Nephron (organoid): Measurements from ENCODE around the gene DACT2.
A peak's percentile ranks its signal among the peaks of the same experiment; 100 is the strongest.

ENCODE experiments used
- H3K27ac Mint-ChIP-seq, 3 experiments: 2 replicates each; pipeline ENCODE4 v1.8.0; 2020; ENCODE audit warnings: mixed read lengths in 3 of 3, mild to moderate bottlenecking in 2 of 3, moderate library complexity in 1 of 3
- H3K27me3 Mint-ChIP-seq: 2 replicates; pipeline ENCODE4 v1.8.0; 2021; ENCODE audit warnings: low read depth, mild to moderate bottlenecking, moderate library complexity, mixed read lengths
- H3K36me3 Mint-ChIP-seq: 2 replicates; pipeline ENCODE4 v1.8.0; 2020; ENCODE audit warnings: low read depth, mixed read lengths
- H3K4me1 Mint-ChIP-seq: 2 replicates; pipeline ENCODE4 v1.8.0; 2020; ENCODE audit warnings: mixed read lengths
- H3K4me3 Mint-ChIP-seq, 3 experiments: 2 replicates each; pipeline ENCODE4 v1.8.0; 2020; ENCODE audit warnings: mild to moderate bottlenecking in 3 of 3, mixed read lengths in 3 of 3, moderate library complexity in 2 of 3
- H3K9me3 Mint-ChIP-seq: 2 replicates; pipeline ENCODE4 v1.8.0; 2020; ENCODE audit warnings: mixed read lengths
- TF ChIP-seq, protein P1 (sequence below), 3 experiments: fragments of 200-600 bp; sonication (generic); IDR thresholded peaks; one replicate each; pipeline ENCODE4 v1.5.0; 2021; ENCODE audit warnings: antibody characterized with exemption in 3 of 3; ENCODE audit not compliant: unreplicated experiment in 3 of 3

The DACT2 gene

GRCh38 chr6:168310945-168311344 is 8.6 kb downstream of the DACT2 start:
- TF ChIP-seq, protein P1, sequence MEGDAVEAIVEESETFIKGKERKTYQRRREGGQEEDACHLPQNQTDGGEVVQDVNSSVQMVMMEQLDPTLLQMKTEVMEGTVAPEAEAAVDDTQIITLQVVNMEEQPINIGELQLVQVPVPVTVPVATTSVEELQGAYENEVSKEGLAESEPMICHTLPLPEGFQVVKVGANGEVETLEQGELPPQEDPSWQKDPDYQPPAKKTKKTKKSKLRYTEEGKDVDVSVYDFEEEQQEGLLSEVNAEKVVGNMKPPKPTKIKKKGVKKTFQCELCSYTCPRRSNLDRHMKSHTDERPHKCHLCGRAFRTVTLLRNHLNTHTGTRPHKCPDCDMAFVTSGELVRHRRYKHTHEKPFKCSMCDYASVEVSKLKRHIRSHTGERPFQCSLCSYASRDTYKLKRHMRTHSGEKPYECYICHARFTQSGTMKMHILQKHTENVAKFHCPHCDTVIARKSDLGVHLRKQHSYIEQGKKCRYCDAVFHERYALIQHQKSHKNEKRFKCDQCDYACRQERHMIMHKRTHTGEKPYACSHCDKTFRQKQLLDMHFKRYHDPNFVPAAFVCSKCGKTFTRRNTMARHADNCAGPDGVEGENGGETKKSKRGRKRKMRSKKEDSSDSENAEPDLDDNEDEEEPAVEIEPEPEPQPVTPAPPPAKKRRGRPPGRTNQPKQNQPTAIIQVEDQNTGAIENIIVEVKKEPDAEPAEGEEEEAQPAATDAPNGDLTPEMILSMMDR (IDR thresholded peaks at IDR 0.05; ENCODE audit: unreplicated experiment in 3 of 3), result no peak
- H3K4me1 Mint-ChIP-seq, result peaks cover 50% of the 10 kb centered on the region
- H3K27ac Mint-ChIP-seq, result peak overlapping the region; percentile 73 to 95 (median 91)
- peaks cover 8% of the 10 kb centered on the region for H3K27me3 Mint-ChIP-seq
- H3K9me3 Mint-ChIP-seq, result no peaks in the 10 kb centered on the region
- H3K36me3 Mint-ChIP-seq, result peaks cover 32% of the 10 kb centered on the region
- no peak overlapping the region for H3K4me3 Mint-ChIP-seq

DNA sequence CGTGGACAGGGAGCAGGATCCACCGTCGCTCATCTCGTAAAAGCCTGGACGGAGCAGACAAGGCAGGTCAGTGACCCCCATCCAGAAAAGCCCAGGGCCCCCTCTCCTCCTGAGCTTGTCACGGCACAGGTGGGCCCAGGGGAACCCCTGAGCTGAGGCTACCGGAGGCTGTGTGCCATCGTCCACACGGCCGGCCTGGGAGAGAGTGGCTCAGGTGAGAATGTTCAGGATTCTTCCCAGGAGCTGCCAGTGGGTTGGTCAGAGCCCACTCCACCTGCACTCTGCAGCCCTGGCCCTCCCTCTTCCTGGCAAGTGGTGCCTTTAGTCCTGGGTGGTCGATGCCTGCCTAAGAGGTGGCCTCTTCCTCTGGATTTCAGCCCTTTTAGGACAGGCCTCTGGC is 9.2 kb downstream of the DACT2 start:
- Mint-ChIP-seq H3K27me3 (peaks cover 9% of the 10 kb centered on the region), H3K9me3 (no peaks in the 10 kb centered on the region), H3K4me3 (no peak overlapping the region), H3K4me1 (peaks cover 47% of the 10 kb centered on the region), H3K27ac (peak overlapping the region in 2 of 3 experiments; percentile 91 to 95), H3K36me3 (peaks cover 31% of the 10 kb centered on the region)
- TF ChIP-seq, protein P1 (IDR thresholded peaks at IDR 0.05; ENCODE audit: unreplicated experiment in 3 of 3), result no peak

DNA sequence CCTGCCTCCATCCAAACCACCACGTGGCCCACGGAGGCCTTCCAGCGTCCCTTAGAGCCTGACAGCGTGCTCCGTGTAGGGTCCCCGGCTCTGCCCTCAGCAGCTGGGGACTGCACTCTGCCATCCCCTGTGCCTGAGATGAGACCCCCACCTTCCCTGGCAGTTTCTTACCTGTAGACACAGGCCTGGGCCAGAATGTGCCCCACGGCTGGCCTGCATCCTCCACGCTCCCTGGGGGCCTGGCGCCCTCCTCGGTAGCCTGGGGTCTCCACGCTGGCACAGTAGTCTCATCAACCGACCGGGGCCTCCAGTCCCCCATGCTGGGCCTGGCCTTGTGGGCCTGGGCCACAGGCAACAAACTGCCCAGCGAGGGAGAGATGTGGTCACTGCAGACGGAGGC is 9.6 kb downstream of the DACT2 start:
- no peak overlapping the region for H3K4me3 Mint-ChIP-seq
- peaks cover 47% of the 10 kb centered on the region for H3K4me1 Mint-ChIP-seq
- peaks cover 35% of the 10 kb centered on the region for H3K36me3 Mint-ChIP-seq
- H3K27ac Mint-ChIP-seq, result no peak overlapping the region
- H3K27me3 Mint-ChIP-seq, result peaks cover 13% of the 10 kb centered on the region
- no peaks in the 10 kb centered on the region for H3K9me3 Mint-ChIP-seq
- TF ChIP-seq, protein P1 (IDR thresholded peaks at IDR 0.05; ENCODE audit: unreplicated experiment in 3 of 3), result no peak

DNA sequence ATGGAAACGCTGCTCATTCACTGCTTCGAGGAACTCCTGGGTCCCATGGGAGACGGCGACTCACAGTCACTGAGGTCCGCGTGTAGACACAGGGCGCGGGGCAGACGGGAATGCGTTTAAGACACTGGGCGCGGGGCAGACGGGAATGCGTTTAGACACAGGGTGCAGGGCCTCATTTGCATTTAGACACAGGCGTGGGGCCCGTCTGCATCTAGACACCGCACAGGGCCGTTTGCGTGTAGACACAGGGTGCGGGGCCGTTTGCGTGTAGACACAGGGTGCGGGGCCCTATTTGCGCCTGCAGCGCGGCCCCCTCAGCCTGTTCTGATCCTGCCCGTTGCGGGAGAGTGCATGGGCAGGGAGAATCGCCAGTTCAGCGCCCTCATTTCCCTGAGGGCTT is 10.4 kb downstream of the DACT2 start:
- Mint-ChIP-seq H3K27me3 (peaks cover 15% of the 10 kb centered on the region), H3K4me3 (no peak overlapping the region), H3K4me1 (peaks cover 47% of the 10 kb centered on the region), H3K9me3 (no peaks in the 10 kb centered on the region), H3K27ac (peak overlapping the region in 1 of 3 experiments; percentile 29), H3K36me3 (peaks cover 39% of the 10 kb centered on the region)
- TF ChIP-seq, protein P1 (IDR thresholded peaks at IDR 0.05; ENCODE audit: unreplicated experiment in 3 of 3), result no peak

- H3K4me1 Mint-ChIP-seq, result peaks cover 45% of the 10 kb centered on the region
- H3K27me3 Mint-ChIP-seq, result peaks cover 17% of the 10 kb centered on the region
- peak overlapping the region in 1 of 3 experiments; percentile 29 for H3K27ac Mint-ChIP-seq
- H3K36me3 Mint-ChIP-seq, result peaks cover 39% of the 10 kb centered on the region
- H3K4me3 Mint-ChIP-seq, result no peak overlapping the region
- H3K9me3 Mint-ChIP-seq, result no peaks in the 10 kb centered on the region
- TF ChIP-seq, protein P1 (IDR thresholded peaks at IDR 0.05; ENCODE audit: unreplicated experiment in 3 of 3), result no peak
Observed at GRCh38 chr6:168308390-168309144, 11.0 kb downstream of the DACT2 start.

DNA sequence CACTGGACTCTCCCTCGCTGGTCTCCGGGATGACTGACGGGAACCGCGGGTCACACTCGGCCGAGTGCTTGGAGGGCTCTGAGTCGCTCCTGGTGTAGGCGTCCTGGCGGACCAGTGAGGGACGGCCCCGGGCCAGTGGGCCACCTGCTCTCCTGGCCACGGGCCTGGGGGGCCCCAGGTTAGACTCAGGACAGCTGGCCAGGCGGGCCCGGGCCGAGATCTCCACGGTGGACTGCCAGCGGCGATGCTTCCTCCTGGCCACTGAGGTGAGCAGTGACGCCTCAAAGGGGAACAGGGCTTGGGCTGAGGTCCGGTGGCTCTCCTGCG is 11.9 kb downstream of the DACT2 start:
- no peak overlapping the region for H3K4me3 Mint-ChIP-seq
- peaks cover 44% of the 10 kb centered on the region for H3K4me1 Mint-ChIP-seq
- no peaks in the 10 kb centered on the region for H3K9me3 Mint-ChIP-seq
- TF ChIP-seq, protein P1 (IDR thresholded peaks at IDR 0.05; ENCODE audit: unreplicated experiment in 3 of 3), result no peak
- no peak overlapping the region for H3K27ac Mint-ChIP-seq
- H3K27me3 Mint-ChIP-seq, result peaks cover 17% of the 10 kb centered on the region
- H3K36me3 Mint-ChIP-seq, result peaks cover 39% of the 10 kb centered on the region
